Mesenchymal stem cell (in vitro differentiated cells and primary cell): ENCODE results near the gene SNCAIP.

Experiments used
- DNase-seq: peaks from one replicate; pipeline ENCODE4 v3.0.0-alpha.2; 2013
- H2AFZ ChIP-seq: one replicate; pipeline ENCODE4 v1.6.1; 2013; ENCODE audit warnings: low read depth, mild to moderate bottlenecking, control low read depth, inconsistent platforms, low read length, moderate library complexity
- H2AK5ac ChIP-seq: 2 replicates; pipeline ENCODE4 v1.6.1; 2013; ENCODE audit warnings: low read length, moderate library complexity, mild to moderate bottlenecking, inconsistent platforms; ENCODE audit not compliant: severe bottlenecking
- H2BK120ac ChIP-seq: one replicate; pipeline ENCODE4 v1.6.1; 2013; ENCODE audit warnings: low read depth, mild to moderate bottlenecking, inconsistent platforms, low read length, moderate library complexity
- H2BK12ac ChIP-seq, 2 experiments: one replicate each; pipeline ENCODE4 v1.6.1; 2013; ENCODE audit warnings: inconsistent platforms in 2 of 2, low read length in 2 of 2, mild to moderate bottlenecking in 2 of 2, moderate library complexity in 2 of 2, control low read depth in 1 of 2
- H2BK15ac ChIP-seq: one replicate; pipeline ENCODE4 v1.6.1; 2013; ENCODE audit warnings: mild to moderate bottlenecking, low read depth, inconsistent platforms; ENCODE audit not compliant: poor library complexity, severe bottlenecking
- H2BK5ac ChIP-seq: 2 replicates; pipeline ENCODE4 v1.6.1; 2013; ENCODE audit warnings: low read depth, mild to moderate bottlenecking, low read length, control low read depth, inconsistent platforms; ENCODE audit not compliant: poor library complexity, severe bottlenecking
- H3K14ac ChIP-seq, 2 experiments: one replicate each; pipeline ENCODE4 v1.6.1; 2013; ENCODE audit warnings: inconsistent platforms in 2 of 2, low read length in 2 of 2, control low read depth in 1 of 2, mild to moderate bottlenecking in 1 of 2, moderate library complexity in 1 of 2
- H3K18ac ChIP-seq, 2 experiments: one replicate each; pipeline ENCODE4 v1.6.1; 2013; ENCODE audit warnings: inconsistent platforms in 2 of 2, low read length in 2 of 2, control low read depth in 1 of 2, low read depth in 1 of 2, mild to moderate bottlenecking in 1 of 2
- H3K23ac ChIP-seq, 2 experiments: one replicate each; pipeline ENCODE4 v1.6.1; 2013; ENCODE audit warnings: inconsistent platforms in 2 of 2, low read length in 2 of 2, mild to moderate bottlenecking in 2 of 2, moderate library complexity in 2 of 2, control low read depth in 1 of 2
- H3K27ac ChIP-seq: 2 replicates; pipeline ENCODE4 v1.5.1; 2013; ENCODE audit warnings: mild to moderate bottlenecking, moderate library complexity, low read length, control low read depth, inconsistent platforms; ENCODE audit not compliant: poor library complexity, severe bottlenecking
- H3K27me3 ChIP-seq, 2 experiments: 2 replicates each; pipeline versions ENCODE4 v1.6.1 to v1.7.0; 2013; ENCODE audit warnings: low read length in 2 of 2, mild to moderate bottlenecking in 2 of 2, moderate library complexity in 2 of 2, control low read depth in 1 of 2, inconsistent platforms in 1 of 2; ENCODE audit not compliant: control insufficient read depth in 1 of 2, insufficient read depth in 1 of 2
- H3K36me3 ChIP-seq, 2 experiments: 2 replicates each; pipeline versions ENCODE4 v1.6.1 to v1.7.0; 2013; ENCODE audit warnings: low read length in 2 of 2, control low read depth in 1 of 2, inconsistent platforms in 1 of 2, low read depth in 1 of 2, mild to moderate bottlenecking in 1 of 2; ENCODE audit not compliant: insufficient read depth in 2 of 2, control insufficient read depth in 1 of 2
- H3K4ac ChIP-seq, 2 experiments: one replicate each; pipeline ENCODE4 v1.6.1; 2013; ENCODE audit warnings: inconsistent platforms in 2 of 2, low read length in 2 of 2, mild to moderate bottlenecking in 2 of 2, moderate library complexity in 2 of 2, control low read depth in 1 of 2, low read depth in 1 of 2
- H3K4me1 ChIP-seq: 2 replicates; pipeline ENCODE4 v1.6.1; 2013; ENCODE audit warnings: low read depth, low read length, control low read depth; ENCODE audit not compliant: control insufficient read depth, insufficient read depth
- H3K4me2 ChIP-seq: 2 replicates; pipeline ENCODE4 v1.6.1; 2013; ENCODE audit warnings: low read length, mild to moderate bottlenecking, inconsistent platforms; ENCODE audit not compliant: poor library complexity, severe bottlenecking
- H3K4me3 ChIP-seq, 2 experiments: 2 replicates each; pipeline versions ENCODE4 v1.5.1 to v1.7.0; 2013; ENCODE audit warnings: low read length in 2 of 2, mild to moderate bottlenecking in 2 of 2, control low read depth in 1 of 2, low read depth in 1 of 2; ENCODE audit not compliant: insufficient read depth in 1 of 2
- H3K79me1 ChIP-seq: replicated peaks from 2 replicates; pipeline ENCODE4 v1.6.1; 2013; ENCODE audit warnings: mild to moderate bottlenecking, control low read depth, low read length, inconsistent platforms; ENCODE audit not compliant: poor library complexity, severe bottlenecking
- H3K9ac ChIP-seq: 2 replicates; pipeline ENCODE4 v1.7.0; 2013; ENCODE audit warnings: mild to moderate bottlenecking, low read length, moderate library complexity
- H3K9me3 ChIP-seq: 2 replicates; pipeline ENCODE4 v1.7.0; 2013; ENCODE audit warnings: mild to moderate bottlenecking, low read length; ENCODE audit not compliant: control insufficient read depth
- H4K8ac ChIP-seq: one replicate; pipeline ENCODE4 v1.6.1; 2013; ENCODE audit warnings: inconsistent platforms, mild to moderate bottlenecking, low read length, moderate library complexity
- H4K91ac ChIP-seq: one replicate; pipeline ENCODE4 v1.6.1; 2013; ENCODE audit warnings: mild to moderate bottlenecking, low read length, inconsistent platforms
- WGBS: methylation state at CpG from one replicate; pipeline ENCODE4 v1.1.7; 2013; ENCODE audit warnings: mixed read lengths; 5-methylcytosine and 5-hydroxymethylcytosine counted together

The SNCAIP gene

DNA sequence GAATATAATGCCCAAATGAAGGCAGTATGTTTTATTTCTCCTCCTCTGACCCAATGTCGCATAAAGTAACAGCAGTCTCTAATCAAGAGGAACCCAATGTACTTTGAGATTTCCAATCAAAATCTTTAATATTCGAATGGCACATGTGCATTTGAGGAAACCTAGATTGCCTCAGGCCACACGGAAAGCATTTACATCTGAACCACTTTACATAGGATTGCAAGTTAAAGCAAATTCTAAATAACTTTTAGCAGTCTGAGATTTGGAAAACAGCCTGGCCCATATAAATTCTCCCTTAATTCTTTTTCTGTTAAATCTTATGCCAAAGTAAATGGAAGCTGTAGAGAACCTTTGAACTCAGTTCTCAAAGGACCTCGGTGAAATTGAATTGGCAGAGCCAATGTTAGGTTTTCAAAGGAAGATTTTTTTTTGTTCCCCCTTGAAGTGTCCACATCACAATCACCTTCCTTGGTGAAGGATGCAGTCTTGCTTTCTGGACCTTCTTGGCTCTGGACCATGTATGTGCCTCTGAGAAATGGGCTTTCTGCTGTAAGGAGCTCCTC is 57.3 kb downstream of the SNCAIP start:
- Histone ChIP-seq H3K9me3 (no peaks in the 10 kb centered on the region), H3K4me3 (no peak overlapping the region), H3K14ac (no peak overlapping the region), H2BK5ac (no peak overlapping the region), H3K4me1 (no peaks in the 10 kb centered on the region), H3K23ac (no peak overlapping the region), H2BK12ac (no peak overlapping the region), H2AFZ (no peak overlapping the region), H3K27ac (no peak overlapping the region), H3K18ac (no peak overlapping the region), H2AK5ac (no peak overlapping the region), H3K4ac (no peak overlapping the region), H2BK120ac (no peak overlapping the region), H2BK15ac (no peak overlapping the region), H3K4me2 (no peak overlapping the region), H3K27me3 (no peaks in the 10 kb centered on the region), H3K79me1 (no peaks in the 10 kb centered on the region), H3K9ac (no peak overlapping the region), H4K8ac (no peak overlapping the region), H4K91ac (no peak overlapping the region), H3K36me3 (no peaks in the 10 kb centered on the region)
- 48% methylated on average over 4 of the region's 4 CpGs for WGBS
- no peak for DNase-seq

- H2AFZ ChIP-seq = no peak overlapping the region
- H4K8ac ChIP-seq = no peak overlapping the region
- H2BK12ac ChIP-seq = no peak overlapping the region
- H2BK5ac ChIP-seq = no peak overlapping the region
- H3K36me3 ChIP-seq = no peaks in the 10 kb centered on the region
- no peaks in the 10 kb centered on the region for H3K4me1 ChIP-seq
- H3K9ac ChIP-seq = no peak overlapping the region
- DNase-seq = no peak
- H3K27ac ChIP-seq = no peak overlapping the region
- no peak overlapping the region for H3K4me3 ChIP-seq
- no peak overlapping the region for H3K4me2 ChIP-seq
- peaks cover 0 to 6% of the 10 kb centered on the region in 2 experiments for H3K27me3 ChIP-seq
- no peak overlapping the region for H2BK15ac ChIP-seq
- no peak overlapping the region for H4K91ac ChIP-seq
- H3K23ac ChIP-seq = no peak overlapping the region
- H3K79me1 ChIP-seq = no peaks in the 10 kb centered on the region
- no peak overlapping the region for H2AK5ac ChIP-seq
- H3K14ac ChIP-seq = no peak overlapping the region
- WGBS = 100% methylated on average over 1 of the region's 2 CpGs
- H3K9me3 ChIP-seq = no peaks in the 10 kb centered on the region
- no peak overlapping the region for H3K18ac ChIP-seq
- H2BK120ac ChIP-seq = no peak overlapping the region
- no peak overlapping the region for H3K4ac ChIP-seq
These were observed 59.6 kb downstream of the SNCAIP start for GRCh38 chr5:122371511-122372151.

- H3K4me1 ChIP-seq = no peaks in the 10 kb centered on the region
- H2BK5ac ChIP-seq = no peak overlapping the region
- no peak overlapping the region for H2AK5ac ChIP-seq
- no peak overlapping the region for H3K27ac ChIP-seq
- H4K8ac ChIP-seq = no peak overlapping the region
- no peak overlapping the region for H3K4ac ChIP-seq
- H3K9ac ChIP-seq = no peak overlapping the region
- H3K36me3 ChIP-seq = no peaks in the 10 kb centered on the region
- H2BK15ac ChIP-seq = no peak overlapping the region
- no peak for DNase-seq
- no peak overlapping the region for H2BK12ac ChIP-seq
- H3K4me3 ChIP-seq = no peak overlapping the region
- no peak overlapping the region for H3K14ac ChIP-seq
- no peak overlapping the region for H2BK120ac ChIP-seq
- H3K23ac ChIP-seq = no peak overlapping the region
- H3K9me3 ChIP-seq = no peaks in the 10 kb centered on the region
- H3K18ac ChIP-seq = no peak overlapping the region
- H2AFZ ChIP-seq = no peak overlapping the region
- H3K4me2 ChIP-seq = no peak overlapping the region
- H4K91ac ChIP-seq = no peak overlapping the region
- peaks cover 0 to 6% of the 10 kb centered on the region in 2 experiments for H3K27me3 ChIP-seq
- no peaks in the 10 kb centered on the region for H3K79me1 ChIP-seq
These were observed 62.1 kb downstream of the SNCAIP start for GRCh38 chr5:122374110-122374509.

- H3K27me3 ChIP-seq = peaks cover 0 to 6% of the 10 kb centered on the region in 2 experiments
- no peak overlapping the region for H3K9ac ChIP-seq
- H3K23ac ChIP-seq = no peak overlapping the region
- H2BK15ac ChIP-seq = no peak overlapping the region
- no peak overlapping the region for H2BK12ac ChIP-seq
- DNase-seq = no peak
- H4K91ac ChIP-seq = no peak overlapping the region
- H2AK5ac ChIP-seq = no peak overlapping the region
- no peak overlapping the region for H2AFZ ChIP-seq
- no peaks in the 10 kb centered on the region for H3K4me1 ChIP-seq
- WGBS = 63% methylated on average over 2 of the region's 2 CpGs
- no peak overlapping the region for H3K18ac ChIP-seq
- no peak overlapping the region for H3K4ac ChIP-seq
- no peaks in the 10 kb centered on the region for H3K36me3 ChIP-seq
- no peak overlapping the region for H3K4me3 ChIP-seq
- no peak overlapping the region for H3K4me2 ChIP-seq
- H2BK120ac ChIP-seq = no peak overlapping the region
- H3K79me1 ChIP-seq = no peaks in the 10 kb centered on the region
- no peaks in the 10 kb centered on the region for H3K9me3 ChIP-seq
- no peak overlapping the region for H3K27ac ChIP-seq
- H4K8ac ChIP-seq = no peak overlapping the region
- H3K14ac ChIP-seq = no peak overlapping the region
- H2BK5ac ChIP-seq = peak overlapping the region; percentile 51
These were observed 63.8 kb downstream of the SNCAIP start for GRCh38 chr5:122375801-122376200.
